HG03558 (cell line): Measurements from ENCODE around the gene FLT3.
"Not testable (repeated sequence)": the region's sequence is repeated elsewhere in the genome, so short reads cannot be mapped to it uniquely, and the experiment has no call there.

Experiments
- ATAC-seq: cut with Tn5 transposase; IDR thresholded peaks from one replicate; pipeline ENCODE4 v1.9.1; 2021; ENCODE audit warnings: moderate number of reproducible peaks; ENCODE audit not compliant: unreplicated experiment; ENCODE audit errors: extremely low read depth

Gene FLT3

DNA sequence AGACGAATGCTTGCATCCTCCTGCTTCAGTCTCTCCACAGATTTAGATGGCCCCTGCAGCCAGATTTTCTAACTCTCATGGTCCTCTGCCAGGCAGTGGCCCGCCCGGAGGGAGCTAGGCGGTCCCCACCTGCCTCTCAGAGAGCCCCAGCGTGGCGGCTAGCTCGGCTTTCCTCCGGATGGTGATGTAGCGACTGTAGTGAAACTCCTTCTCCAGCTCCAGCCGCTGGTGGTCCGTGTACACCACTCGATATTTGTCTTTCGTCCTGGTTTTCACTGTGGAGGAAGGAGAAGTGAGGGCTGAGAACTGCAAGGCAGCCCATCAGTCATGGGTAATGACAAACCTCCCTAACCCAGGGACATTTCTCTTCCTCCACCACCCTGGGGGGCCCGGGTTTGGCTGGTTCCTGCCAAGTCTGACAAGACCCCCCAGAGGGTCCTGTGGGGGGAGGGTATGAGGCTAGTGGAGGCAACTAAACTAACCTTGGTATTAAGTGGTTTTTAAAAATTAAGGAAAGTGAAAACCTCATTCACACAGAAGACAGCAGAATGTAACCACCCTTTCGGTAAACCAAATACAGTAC, 135.5 kb downstream of the FLT3 start:
- ATAC-seq: no peak

DNA sequence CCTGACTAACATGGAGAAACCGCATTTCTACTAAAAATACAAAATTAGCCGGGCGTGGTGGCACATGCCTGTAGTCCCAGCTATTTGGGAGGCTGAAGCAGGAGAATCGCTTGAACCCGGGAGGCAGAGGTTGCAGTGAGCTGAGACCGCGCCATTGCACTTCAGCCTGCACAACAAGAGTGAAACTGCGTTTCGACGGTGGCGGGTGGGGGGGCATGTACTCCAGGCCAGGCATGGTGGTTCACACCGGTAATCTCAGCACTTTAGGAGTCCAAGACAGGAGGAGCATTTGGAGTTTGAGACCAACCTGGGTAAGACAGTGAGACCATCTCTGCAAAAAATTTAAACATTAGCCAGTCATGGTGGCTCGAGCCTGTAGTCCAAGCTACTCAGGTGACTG, 136.2 kb downstream of the FLT3 start:
- ATAC-seq: not testable (repeated sequence)

DNA sequence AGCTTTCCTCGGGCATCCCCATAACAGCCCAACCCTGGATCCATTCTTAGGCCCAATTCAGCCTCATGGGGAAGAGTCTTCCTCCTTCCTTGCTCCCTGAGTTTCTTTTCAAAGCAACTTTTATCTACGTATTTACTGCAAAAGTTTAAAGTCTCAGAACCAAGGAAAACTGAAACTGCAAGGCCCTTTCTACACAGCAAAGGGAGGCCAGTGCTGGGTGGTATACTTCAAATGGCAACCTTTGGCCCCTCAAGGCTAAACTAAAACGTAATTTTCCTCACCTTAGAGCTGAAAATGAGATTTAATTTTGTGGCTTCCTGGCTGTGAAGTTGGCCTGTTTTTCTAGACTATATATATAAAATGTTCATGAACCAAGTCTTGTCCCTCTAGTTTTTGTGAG, 136.9 kb downstream of the FLT3 start:
- ATAC-seq: no peak

DNA sequence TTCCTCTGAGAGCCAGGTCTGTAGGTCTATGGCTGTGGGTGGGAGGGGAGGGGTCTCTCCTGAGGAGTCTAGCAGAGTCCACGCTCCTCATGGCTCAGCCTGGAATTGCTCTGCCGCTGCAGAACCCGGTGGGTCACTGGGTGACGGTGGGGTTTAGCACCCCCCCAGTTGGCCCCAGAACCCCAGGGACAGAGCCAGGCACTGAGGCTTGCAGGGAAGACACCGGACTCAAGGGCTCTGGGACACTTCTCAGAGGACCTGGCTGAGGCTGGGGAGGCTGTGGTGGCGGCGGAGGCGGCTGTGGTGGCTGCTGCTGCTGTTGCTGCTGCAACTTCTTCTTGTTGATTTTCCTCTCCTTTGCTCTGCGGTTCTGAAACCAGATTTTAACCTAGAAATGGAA, 137.4 kb downstream of the FLT3 start:
- no peak for ATAC-seq

DNA sequence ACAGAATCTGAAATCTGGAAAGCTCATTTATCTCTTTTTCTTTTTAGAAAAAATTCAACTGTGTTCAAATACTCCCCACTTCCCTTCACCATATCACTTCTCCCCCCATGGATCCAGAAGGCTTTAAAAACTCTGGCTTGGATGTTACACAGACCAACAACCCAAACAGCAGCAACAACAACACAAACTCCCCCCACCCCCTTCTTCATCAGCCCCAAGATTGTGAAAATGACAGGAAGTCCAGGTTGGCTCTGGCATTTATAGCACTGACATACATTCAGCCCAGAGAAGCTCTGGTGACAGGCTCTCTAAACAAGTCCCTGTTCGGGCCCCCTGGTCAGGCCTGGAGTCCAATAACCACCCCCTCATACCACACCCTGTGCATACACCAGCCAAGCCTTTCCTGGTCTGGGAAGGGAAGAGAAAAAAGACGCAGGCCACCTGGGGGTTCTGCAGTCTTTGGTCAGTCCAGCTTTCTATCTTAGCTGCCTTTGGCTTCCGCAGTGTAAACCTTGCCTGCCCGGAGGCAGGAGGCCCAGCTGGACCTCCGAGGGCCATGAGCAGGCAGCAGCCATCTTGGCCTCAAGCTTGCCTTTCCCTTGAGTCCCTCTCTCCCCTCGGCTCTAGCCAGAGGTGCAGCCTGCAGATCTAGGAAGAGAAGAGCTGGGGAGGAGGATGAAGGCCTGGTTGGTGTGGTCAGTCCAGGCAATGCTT, 138.1 kb downstream of the FLT3 start:
- ATAC-seq: no peak

DNA sequence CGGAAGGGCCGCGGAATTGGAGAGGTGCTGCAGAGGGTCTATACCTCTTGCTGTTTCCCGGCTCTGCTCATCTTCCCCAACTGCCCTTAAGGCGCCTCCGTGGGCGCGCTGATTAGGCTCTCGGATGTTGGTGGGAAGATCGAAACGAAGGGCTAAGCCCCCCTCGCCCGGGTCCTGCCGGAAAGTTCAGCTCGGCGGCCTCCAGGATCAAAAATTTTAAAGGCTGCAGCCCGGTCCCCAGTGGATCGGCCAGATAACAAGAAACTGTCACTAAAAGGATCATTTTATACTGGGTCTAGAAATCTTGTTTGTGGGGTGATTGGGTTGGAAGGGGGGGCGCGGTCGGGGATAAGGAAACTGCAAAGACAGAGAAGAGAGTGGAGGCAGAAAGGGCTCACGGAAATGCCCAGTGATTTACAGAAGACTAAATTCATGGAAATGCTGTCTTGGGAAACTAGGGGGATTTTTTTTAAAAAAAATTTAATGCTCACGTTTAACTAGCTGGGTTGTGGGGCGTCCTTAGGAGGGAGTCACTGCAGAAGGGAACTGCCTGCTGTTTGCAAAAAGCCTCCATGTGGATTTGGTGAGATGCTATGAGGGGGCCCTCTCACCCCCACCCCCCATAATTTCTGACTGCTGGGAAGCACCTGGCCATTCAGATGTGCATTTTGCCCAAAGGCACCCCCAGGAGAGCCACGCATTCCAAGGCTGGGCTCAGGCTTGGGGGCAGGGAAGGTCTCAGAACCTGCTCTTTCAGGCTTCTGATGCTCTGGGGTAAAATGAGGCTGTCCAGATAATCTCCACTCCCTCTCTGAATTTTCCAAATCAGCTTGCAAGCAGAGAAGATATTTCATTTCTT, 138.9 kb downstream of the FLT3 start:
- ATAC-seq: no peak

DNA sequence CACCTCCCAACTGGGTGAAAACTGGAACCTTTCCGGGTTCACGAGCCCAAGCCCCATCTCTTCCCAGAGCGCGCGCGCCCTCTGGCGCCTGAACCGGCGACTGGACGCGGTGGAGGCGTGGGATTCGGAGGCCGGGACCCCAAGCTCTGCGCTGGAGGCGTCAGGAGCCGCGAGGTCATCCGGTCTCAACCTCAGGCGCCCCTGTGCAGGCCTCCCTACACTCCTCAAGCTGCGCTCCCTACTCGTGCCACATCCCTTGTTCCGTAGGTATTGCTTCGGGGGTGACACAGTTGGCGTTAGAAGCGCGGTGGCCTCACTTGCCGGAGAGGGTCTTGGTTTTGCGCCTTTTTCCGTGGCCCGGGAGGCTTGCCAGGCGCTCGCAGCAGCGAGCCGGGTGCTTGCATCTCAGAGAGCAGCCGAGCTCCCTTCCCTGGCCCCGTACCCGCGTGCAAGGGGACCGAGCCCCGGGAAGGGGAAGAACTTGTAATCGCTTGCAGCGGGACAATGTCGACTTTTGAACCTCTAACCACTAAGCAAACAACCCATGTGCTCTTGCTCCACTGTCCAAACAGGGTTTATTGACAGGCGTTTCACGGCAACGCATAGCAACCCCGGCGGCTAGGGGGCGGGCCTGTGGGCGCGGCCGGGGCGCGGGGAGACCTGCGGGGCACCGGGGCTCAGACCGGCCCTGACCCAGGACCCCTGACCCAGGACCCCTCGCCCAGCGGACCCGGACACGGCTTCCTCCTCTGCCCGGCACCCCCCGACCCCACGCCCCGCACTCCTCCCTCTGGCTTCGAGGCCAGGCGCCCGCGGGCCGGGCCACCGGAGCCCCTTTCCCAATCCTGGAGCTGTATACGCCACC, 139.8 kb downstream of the FLT3 start:
- ATAC-seq: no peak

DNA sequence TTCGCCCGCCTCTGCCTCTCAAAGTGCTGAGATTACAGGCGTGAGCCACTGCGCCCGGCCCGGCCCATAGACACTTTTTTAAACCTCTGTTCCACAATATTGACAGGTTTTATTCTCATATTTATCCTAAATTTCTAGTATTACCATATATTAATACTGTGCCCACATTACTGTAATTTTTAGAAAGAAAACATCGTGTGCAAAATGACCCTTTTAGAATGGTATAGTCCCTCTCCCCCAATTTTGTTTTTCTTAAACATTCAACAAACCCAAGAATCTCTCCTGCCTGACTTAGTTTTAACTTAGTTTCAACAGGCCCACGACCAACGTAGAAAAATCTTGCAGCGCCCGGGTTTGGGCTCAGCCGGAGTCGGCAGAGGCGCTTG, 140.4 kb downstream of the FLT3 start:
- no peak for ATAC-seq

DNA sequence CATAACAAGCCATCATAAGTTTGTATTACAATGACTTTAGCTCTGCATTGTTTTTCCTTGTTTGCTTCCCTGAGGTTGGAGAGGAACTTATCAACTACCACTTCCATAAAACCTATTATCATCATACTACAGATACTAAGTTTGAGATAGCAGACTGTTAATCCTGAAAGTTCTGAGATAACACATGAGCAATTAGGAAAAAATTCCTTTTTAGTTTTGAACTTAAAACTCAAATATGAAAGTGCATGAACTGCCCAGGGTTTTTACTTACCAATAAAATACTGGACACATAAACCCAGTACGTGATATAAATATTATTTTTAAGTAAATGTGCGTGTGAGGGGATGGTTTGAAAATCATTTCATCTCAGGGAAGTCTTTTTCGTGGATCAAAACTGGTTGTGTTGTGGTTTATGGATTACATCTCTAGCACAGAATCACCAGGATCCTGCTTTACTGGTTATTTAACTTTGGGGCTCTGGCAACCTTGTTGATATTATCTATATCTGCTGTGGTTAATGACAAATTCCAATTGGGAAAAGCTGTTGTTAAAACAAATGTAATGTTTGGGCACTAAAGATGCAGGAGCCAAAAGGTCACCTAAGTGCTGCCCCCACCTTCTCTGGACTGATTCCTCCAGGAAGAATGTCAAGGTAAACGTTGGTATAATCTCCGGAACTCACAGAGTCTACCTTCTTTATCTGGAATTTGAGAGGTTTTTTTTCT, 143.6 kb downstream of the FLT3 start:
- ATAC-seq: no peak

DNA sequence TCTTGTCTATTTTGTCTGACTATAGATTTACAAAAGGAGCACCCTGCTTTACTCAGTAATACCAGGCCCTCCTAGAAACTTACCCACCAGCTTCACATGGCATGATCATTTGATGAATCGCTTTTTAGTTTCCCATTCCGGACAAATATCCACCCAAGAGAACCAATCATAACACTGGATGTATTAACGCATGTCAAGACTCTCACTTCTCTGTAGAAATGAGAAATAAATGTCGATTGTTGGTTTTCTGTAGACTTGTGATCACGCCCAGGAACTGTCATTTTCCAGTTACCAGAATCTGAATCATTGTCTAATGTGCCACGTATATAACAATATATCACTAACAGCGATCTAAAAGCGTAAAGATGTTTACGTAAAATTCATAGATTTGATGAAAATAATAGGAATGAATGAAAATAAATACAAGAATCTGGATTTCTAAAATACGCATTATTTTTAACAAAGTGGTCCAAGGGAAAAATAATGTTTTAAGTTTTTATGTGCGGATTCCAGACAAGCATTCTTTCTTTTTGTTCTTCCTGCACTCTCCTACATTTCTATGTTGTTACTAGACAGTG, 145.3 kb downstream of the FLT3 start:
- ATAC-seq: no peak

DNA sequence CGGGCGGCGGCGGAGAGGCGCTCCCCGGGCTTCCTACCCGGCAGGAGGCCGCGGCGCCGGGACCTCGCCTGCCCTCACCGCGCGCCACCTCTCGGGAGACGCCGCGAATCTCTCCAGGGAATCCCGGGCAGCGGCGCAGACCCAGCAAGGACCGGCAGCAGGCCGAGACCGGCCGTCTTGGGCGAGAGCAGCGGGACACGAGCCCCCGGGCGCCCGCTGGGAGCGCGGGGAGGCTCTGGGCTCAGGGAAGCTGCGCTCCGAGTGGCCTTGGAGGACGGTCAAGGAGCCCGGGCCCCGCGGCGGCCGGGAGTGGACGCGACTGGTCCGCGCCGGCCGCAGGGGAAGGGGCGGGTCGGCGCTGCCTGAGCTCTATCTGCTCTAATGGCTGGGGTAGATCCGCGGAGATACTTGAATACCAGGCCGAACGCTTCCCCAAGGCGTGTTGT, 145.9 kb downstream of the FLT3 start:
- ATAC-seq: no peak

DNA sequence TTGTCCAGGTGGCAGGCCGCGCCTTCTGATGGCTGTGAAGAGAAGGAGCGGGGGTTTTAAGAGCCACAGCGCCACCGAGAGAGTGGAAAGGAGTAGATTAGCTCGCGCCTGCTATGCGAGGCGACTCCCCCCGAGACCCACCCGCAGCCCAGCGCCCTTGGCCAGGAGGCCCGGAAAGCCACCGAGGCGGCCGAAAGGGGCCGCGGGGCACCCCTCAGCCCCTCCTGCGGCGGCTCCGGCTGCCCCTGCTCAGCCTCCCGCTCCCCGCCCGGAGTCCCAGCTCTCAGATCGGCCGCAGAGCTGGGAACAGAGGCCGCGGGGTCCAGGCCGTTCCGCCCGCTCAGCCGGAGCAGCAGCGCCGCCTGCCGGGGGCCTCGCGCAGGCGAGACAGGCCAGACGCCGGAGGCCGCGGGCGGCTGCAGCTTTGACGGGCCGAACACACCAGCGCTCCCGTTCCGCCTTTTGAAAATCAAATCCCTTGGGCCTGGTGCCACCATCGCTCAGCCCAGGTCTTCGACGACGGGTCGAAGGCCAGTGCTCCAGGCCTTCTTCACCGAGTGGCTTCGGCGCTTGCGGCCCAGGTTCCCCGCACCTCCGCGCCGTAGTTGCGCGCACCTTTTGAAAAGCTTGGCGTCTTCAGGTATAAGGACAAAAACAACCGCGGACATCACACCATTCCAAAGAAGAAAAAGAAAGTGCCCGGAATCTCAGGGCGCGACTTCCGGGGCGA, 146.5 kb downstream of the FLT3 start:
- no peak for ATAC-seq
